Measurements from ENCODE around the gene LRP1B.

LRP1B gene

GRCh38 chr2:141001750-141002149, 1129.1 kb downstream of the LRP1B start:
- H3K4me3 ChIP-seq (ENCODE audit: low read length), result no peak overlapping the region
- no peak for TF ChIP-seq EZH2phosphoT487 (IDR thresholded peaks at IDR 0.05; ENCODE audit: low read length)
- TF ChIP-seq, protein P1, sequence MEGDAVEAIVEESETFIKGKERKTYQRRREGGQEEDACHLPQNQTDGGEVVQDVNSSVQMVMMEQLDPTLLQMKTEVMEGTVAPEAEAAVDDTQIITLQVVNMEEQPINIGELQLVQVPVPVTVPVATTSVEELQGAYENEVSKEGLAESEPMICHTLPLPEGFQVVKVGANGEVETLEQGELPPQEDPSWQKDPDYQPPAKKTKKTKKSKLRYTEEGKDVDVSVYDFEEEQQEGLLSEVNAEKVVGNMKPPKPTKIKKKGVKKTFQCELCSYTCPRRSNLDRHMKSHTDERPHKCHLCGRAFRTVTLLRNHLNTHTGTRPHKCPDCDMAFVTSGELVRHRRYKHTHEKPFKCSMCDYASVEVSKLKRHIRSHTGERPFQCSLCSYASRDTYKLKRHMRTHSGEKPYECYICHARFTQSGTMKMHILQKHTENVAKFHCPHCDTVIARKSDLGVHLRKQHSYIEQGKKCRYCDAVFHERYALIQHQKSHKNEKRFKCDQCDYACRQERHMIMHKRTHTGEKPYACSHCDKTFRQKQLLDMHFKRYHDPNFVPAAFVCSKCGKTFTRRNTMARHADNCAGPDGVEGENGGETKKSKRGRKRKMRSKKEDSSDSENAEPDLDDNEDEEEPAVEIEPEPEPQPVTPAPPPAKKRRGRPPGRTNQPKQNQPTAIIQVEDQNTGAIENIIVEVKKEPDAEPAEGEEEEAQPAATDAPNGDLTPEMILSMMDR (IDR thresholded peaks at IDR 0.05; ENCODE audit: low read length), result no peak
- TF ChIP-seq EZH2 (optimal IDR thresholded peaks at IDR 0.05; ENCODE audit: low read depth, low read length), result no peak
- no peaks in the 10 kb centered on the region for H3K79me2 ChIP-seq (ENCODE audit: low read length)
- H3K4me2 ChIP-seq (ENCODE audit: low read depth, low read length), result no peak overlapping the region
- H3F3A ChIP-seq (ENCODE audit: insufficient read depth, low read length), result no peaks in the 10 kb centered on the region
- no peaks in the 10 kb centered on the region for H4K20me1 ChIP-seq (ENCODE audit: insufficient read depth, low read length)
- H3K9ac ChIP-seq (ENCODE audit: low read length), result no peak overlapping the region
- no peaks in the 10 kb centered on the region for H3K9me2 ChIP-seq (replicated peaks; ENCODE audit: insufficient read depth, low read length)
- DNase-seq, result no peak
- H3K27me3 ChIP-seq (replicated peaks; ENCODE audit: insufficient read depth, low read length), result no peaks in the 10 kb centered on the region
- H2AFZ ChIP-seq (ENCODE audit: low read length), result no peak overlapping the region
- no peaks in the 10 kb centered on the region for H3K36me3 ChIP-seq (replicated peaks; ENCODE audit: insufficient read depth, low read length)
- H3K4me1 ChIP-seq (ENCODE audit: low read length), result no peaks in the 10 kb centered on the region
- H3K9me3 ChIP-seq (replicated peaks; ENCODE audit: insufficient read depth, low read length), result no peaks in the 10 kb centered on the region
- no peak overlapping the region for H3K27ac ChIP-seq (ENCODE audit: low read length)

- no peak for DNase-seq
- Histone ChIP-seq H3K4me3 (ENCODE audit: low read length) (no peak overlapping the region), H3K9ac (ENCODE audit: low read length) (no peak overlapping the region), H3K9me2 (replicated peaks; ENCODE audit: insufficient read depth, low read length) (no peaks in the 10 kb centered on the region), H2AFZ (ENCODE audit: low read length) (no peak overlapping the region), H3K4me1 (ENCODE audit: low read length) (no peaks in the 10 kb centered on the region), H3F3A (ENCODE audit: insufficient read depth, low read length) (no peaks in the 10 kb centered on the region), H4K20me1 (ENCODE audit: insufficient read depth, low read length) (no peaks in the 10 kb centered on the region), H3K9me3 (replicated peaks; ENCODE audit: insufficient read depth, low read length) (no peaks in the 10 kb centered on the region), H3K79me2 (ENCODE audit: low read length) (no peaks in the 10 kb centered on the region), H3K27ac (ENCODE audit: low read length) (no peak overlapping the region), H3K27me3 (replicated peaks; ENCODE audit: insufficient read depth, low read length) (no peaks in the 10 kb centered on the region), H3K36me3 (replicated peaks; ENCODE audit: insufficient read depth, low read length) (no peaks in the 10 kb centered on the region), H3K4me2 (ENCODE audit: low read depth, low read length) (no peak overlapping the region)
- TF ChIP-seq EZH2 (optimal IDR thresholded peaks at IDR 0.05; ENCODE audit: low read depth, low read length) (no peak), EZH2phosphoT487 (IDR thresholded peaks at IDR 0.05; ENCODE audit: low read length) (no peak)
- TF ChIP-seq, protein P1 (IDR thresholded peaks at IDR 0.05; ENCODE audit: low read length), result no peak
Observed at GRCh38 chr2:140998577-140998976, 1132.2 kb downstream of the LRP1B start.

DNA sequence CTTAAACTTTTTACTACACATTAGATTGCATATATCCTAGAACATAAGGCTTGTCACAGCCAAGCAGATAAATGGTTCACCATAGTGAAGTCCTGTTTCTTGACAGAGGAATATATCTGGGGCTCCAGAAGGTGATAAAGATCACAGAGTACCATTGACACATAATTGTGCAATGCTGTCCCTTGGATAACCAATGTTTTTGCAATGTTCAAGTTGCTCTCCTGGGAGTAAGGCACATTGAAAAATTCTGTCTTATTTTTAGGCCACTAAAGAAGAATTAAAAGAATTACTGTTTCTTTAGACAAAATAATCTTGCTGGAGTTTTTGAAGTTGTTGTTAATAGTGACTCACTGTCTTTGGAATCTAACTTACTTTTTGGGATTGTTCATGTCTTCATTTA, 1132.8 kb downstream of the LRP1B start:
- Histone ChIP-seq H3K36me3 (replicated peaks; ENCODE audit: insufficient read depth, low read length) (no peaks in the 10 kb centered on the region), H3K4me2 (ENCODE audit: low read depth, low read length) (no peak overlapping the region), H3K9ac (ENCODE audit: low read length) (no peak overlapping the region), H4K20me1 (ENCODE audit: insufficient read depth, low read length) (no peaks in the 10 kb centered on the region), H3F3A (ENCODE audit: insufficient read depth, low read length) (no peaks in the 10 kb centered on the region), H3K79me2 (ENCODE audit: low read length) (no peaks in the 10 kb centered on the region), H3K9me2 (replicated peaks; ENCODE audit: insufficient read depth, low read length) (no peaks in the 10 kb centered on the region), H3K4me1 (ENCODE audit: low read length) (no peaks in the 10 kb centered on the region), H3K27ac (ENCODE audit: low read length) (no peak overlapping the region), H3K9me3 (replicated peaks; ENCODE audit: insufficient read depth, low read length) (no peaks in the 10 kb centered on the region), H2AFZ (ENCODE audit: low read length) (no peak overlapping the region), H3K4me3 (ENCODE audit: low read length) (no peak overlapping the region), H3K27me3 (replicated peaks; ENCODE audit: insufficient read depth, low read length) (no peaks in the 10 kb centered on the region)
- no peak for DNase-seq
- TF ChIP-seq, protein P1 (IDR thresholded peaks at IDR 0.05; ENCODE audit: low read length), result no peak
- TF ChIP-seq EZH2phosphoT487 (IDR thresholded peaks at IDR 0.05; ENCODE audit: low read length) (no peak), EZH2 (optimal IDR thresholded peaks at IDR 0.05; ENCODE audit: low read depth, low read length) (no peak)
